Choroid plexus epithelial cell (primary cell): Measurements from ENCODE around the gene PHACTR4.
"Not testable (repeated sequence)": the region's sequence is repeated elsewhere in the genome, so short reads cannot be mapped to it uniquely, and the experiment has no call there.

Experiments
- DNase-seq: peaks from one replicate; pipeline ENCODE4 v3.0.0-alpha.2; 2010; ENCODE audit warnings: low read depth
- H3K4me3 ChIP-seq: 2 replicates; pipeline ENCODE4 v1.5.1; 2011; ENCODE audit warnings: low read depth, mild to moderate bottlenecking, control low read depth, low read length, moderate library complexity
- CTCF ChIP-seq: conservative IDR thresholded peaks from 2 replicates; pipeline ENCODE4 v1.5.1; 2011; ENCODE audit warnings: low read depth, mild to moderate bottlenecking, control low read depth, inconsistent platforms, low read length, moderate library complexity

PHACTR4 gene

DNA sequence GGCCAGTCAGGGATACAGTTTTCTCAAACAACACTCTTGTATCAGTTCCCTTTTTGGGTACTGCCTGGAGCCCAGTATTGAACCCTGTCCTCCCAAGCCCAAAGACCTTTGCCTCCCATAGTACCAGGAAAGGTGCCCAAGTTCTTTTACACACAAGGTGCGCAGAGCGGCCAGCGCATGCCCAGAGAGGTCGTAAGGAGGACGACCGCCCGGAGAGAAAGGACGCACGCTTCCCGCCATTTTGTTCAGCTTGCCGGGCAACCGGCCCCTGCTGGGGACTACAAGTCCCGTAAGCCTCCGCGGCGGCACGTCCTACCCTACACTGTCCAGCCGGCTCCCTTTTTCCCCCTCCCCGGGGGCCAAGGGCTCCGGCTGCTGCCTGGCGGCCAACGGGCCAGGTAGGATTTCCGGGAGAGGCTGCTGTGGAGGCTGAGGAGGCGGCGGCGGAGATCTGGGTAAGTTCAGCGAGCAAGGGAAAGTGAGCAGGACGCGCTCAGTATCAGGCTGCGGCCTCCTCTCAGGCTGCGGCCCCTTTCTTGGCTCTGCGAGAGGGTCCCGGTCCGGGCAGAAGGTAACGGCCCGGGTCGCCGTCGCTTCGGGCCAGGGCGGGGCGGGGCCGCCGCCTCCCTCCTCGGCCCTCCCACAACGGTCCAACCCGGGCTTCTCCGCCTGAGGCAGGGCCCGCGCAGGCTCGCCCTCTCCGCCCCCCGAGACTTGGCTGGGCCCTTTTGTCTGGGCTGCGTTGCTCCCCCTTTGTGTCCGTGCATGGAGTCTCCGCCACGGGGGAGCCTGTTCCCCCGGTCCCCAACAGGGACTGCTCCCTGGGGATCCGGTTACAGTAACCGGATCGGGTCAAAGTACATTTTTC is at the start of gene PHACTR4:
Gene PHACTR4 (plus strand): TSS at position 370 of the 868 bp plus-strand sequence. CDS start 37,708 bp downstream, outside the sequence.
- peak; percentile 94 for DNase-seq
- H3K4me3 ChIP-seq: peak within 1 kb of the TSS; percentile 73
- TF ChIP-seq CTCF: no peak

DNA sequence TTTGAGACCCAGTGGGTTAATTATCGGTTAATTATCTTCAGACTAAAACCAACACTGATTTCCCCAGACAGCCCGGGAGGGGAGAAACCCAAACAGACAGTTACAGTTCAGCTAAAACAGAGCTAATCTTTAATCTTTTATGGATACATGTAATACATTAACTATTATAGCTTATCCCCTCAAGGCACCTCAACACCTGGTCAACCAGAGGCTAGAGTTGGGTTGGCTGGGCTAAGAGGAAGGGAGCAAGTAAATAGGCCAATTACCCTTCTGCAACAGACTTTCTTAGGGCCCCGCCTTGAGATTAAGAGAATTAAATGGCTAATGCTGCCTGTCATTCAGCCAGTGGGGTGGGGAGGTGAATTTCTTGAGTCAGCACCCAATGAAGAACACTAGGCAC is 47.3 kb upstream of the PHACTR4 start:
- TF ChIP-seq CTCF: no peak
- H3K4me3 ChIP-seq: no peak overlapping the region
- no peak for DNase-seq

DNA sequence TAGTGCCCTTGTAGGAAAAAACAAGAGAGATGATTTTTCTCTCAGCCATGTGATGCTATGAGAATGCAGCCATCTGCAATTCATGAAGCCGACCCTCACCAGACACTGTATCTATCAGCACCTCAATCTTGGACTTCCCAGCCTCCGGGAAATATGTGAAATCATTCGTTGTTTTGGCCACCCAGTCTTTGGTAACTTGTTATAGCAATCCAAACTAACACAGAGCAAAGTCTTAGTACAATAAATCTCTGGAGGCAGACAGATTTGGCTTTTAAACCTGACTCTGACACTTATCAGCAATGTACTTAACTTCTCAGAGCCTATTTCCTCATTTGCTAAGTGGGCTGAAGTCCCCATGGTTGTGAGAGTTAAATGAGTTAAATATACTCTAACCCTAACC is 45.8 kb upstream of the PHACTR4 start:
- no peak for DNase-seq
- no peak overlapping the region for H3K4me3 ChIP-seq
- no peak for TF ChIP-seq CTCF

DNA sequence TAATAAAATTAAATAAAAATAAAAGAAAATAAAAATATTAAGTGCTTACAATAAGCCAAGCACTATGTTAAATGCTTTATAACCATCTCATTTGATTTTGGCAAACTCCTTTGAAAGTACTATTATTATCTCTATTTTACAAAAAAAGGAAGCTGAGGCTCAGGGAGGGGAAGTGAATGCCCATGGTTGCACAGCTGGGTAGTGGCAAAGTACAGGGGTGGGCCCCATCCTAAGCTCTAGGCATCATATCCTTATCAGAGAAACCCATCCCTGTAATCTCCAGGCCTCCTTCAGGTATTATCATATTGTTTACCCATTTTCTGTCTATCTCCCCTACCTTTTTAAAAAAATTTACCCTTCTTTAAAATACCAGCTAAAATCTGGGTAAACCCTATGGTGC is 43.0 kb upstream of the PHACTR4 start:
- H3K4me3 ChIP-seq: no peak overlapping the region
- DNase-seq: no peak
- TF ChIP-seq CTCF: no peak

GRCh38 chr1:28326984-28327383 is 42.6 kb upstream of the PHACTR4 start:
- no peak for DNase-seq
- no peak for TF ChIP-seq CTCF
- no peak overlapping the region for H3K4me3 ChIP-seq

DNA sequence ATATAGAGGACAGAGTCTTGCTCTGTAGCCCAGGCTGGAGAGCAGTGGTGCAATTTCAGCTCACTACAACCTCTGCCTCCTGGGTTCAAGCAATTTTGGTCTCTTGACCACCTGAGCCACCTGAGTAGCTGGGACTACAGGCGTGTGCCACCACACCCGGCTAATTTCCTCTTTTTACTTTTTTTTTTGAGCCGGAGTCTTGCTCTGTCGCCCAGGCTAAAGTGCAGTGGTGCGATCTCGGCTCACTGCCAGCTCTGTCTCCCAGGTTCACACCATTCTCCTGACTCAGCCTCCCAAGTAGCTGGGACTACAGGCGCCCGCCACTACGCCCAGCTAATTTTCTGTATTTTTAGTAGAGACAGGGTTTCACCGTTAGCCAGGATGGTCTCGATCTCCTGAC is 42.1 kb upstream of the PHACTR4 start:
- H3K4me3 ChIP-seq, DNase-seq: not testable (repeated sequence)

- TF ChIP-seq CTCF: no peak
- H3K4me3 ChIP-seq: peak overlapping the region; percentile 82
- no peak for DNase-seq
Measured at GRCh38 chr1:28328228-28328648, 41.3 kb upstream of the PHACTR4 start.
